ENCODE results near the gene METTL22.

GRCh38 chr16:8614435-8615029 is 7.0 kb upstream of the METTL22 start:
- TF ChIP-seq CTCF (IDR thresholded peaks at IDR 0.05) (no peak), POLR2A (IDR thresholded peaks at IDR 0.05) (no peak)
